Renal pelvis (tissue), 4 donors: ENCODE results near the gene ACCSL. TPM values are rescaled to one million over a fixed set of nuclear protein-coding genes. Genes with fewer than 3 reads are reported as not detected.

Experiments
- DNase-seq: peaks from one replicate; pipeline ENCODE4 v3.0.0-alpha.2; 2013
- polyA plus RNA-seq, 3 donors: library from polyadenylated mRNA; unstranded; fragments of 120-200 nt; gene quantifications; one replicate each; pipeline ENCODE4 v1.2.1, GENCODE V29; 2013; ENCODE audit not compliant: insufficient read length in 3 of 3

The ACCSL gene
- polyA plus RNA-seq, 3 donors = 0.13 TPM; not detected in 2

GRCh38 chr11:44095506-44096359 lies 48.0 kb downstream of the ACCSL start, which contains the start of gene EXT2:
Gene EXT2 (plus strand): TSS chr11:44095678. CDS start chr11:44107713, 12,035 bp downstream.
- peak; percentile 79 for DNase-seq

- DNase-seq = no peak
Observed at GRCh38 chr11:44096360-44097185, 48.8 kb downstream of the ACCSL start.

GRCh38 chr11:44097821-44098220 lies 50.0 kb downstream of the ACCSL start:
- no peak for DNase-seq

GRCh38 chr11:44101098-44101497 lies 53.3 kb downstream of the ACCSL start:
- no peak for DNase-seq

GRCh38 chr11:44104481-44105294 lies 56.9 kb downstream of the ACCSL start:
- no peak for DNase-seq

GRCh38 chr11:44108260-44108659 lies 60.5 kb downstream of the ACCSL start:
- no peak for DNase-seq

Other genes starting within 250 kb of the ACCSL start
- gene ALKBH3, start 167.2 kb upstream of the ACCSL start, polyA plus RNA-seq = 10 to 100 TPM; 26.5 to 34.5 (median 32.5) TPM
- 10 to 100 TPM in 1 of 3 donors, 1 to 10 TPM in 2; 7.1 to 11.7 (median 7.9) TPM for gene C11orf96, start 105.3 kb upstream of the ACCSL start, polyA plus RNA-seq
- gene ACCS, start 18.3 kb downstream of the ACCSL start, polyA plus RNA-seq = 10 to 100 TPM; 39.0 to 55.0 (median 42.0) TPM
- 10 to 100 TPM; 64.7 to 71.0 (median 67.8) TPM for gene EXT2, start 47.7 kb downstream of the ACCSL start, polyA plus RNA-seq